Tibial artery (tissue), 4 donors: ENCODE data around the gene ZNF879.

ENCODE experiments used
- DNase-seq, 2 donors: peaks; one replicate each; pipeline ENCODE4 v3.0.0-alpha.2; 2019
- H3K27ac ChIP-seq, 2 donors: fragments of 200-600 bp; sonication (generic) in 1 of 2; 1 replicate in 1 of 2; 2 replicates in 1 of 2; pipeline ENCODE4 v1.5.1; 2018 to 2019; ENCODE audit warnings: mild to moderate bottlenecking in 1 of 2
- H3K27me3 ChIP-seq, 2 donors: fragments of 200-600 bp; sonication (generic) in 1 of 2; one replicate each; pipeline versions ENCODE4 v1.5.1 to v1.6.0; 2016 to 2019
- H3K36me3 ChIP-seq, 3 donors: fragments of 200-600 bp; sonication (generic) in 2 of 3; one replicate each; pipeline ENCODE4 v1.5.1; 2016 to 2019; ENCODE audit warnings: mild to moderate bottlenecking in 2 of 3
- H3K4me1 ChIP-seq, 4 donors: fragments of 200-600 bp; sonication (generic) in 2 of 4; 1 replicate in 3 of 4; 2 replicates in 1 of 4; pipeline ENCODE4 v1.5.1; 2016 to 2019
- H3K4me3 ChIP-seq, 2 donors: fragments of 200-600 bp; sonication (generic) in 1 of 2; 1 replicate in 1 of 2; 2 replicates in 1 of 2; pipeline ENCODE4 v1.5.1; 2018 to 2019; ENCODE audit warnings: mild to moderate bottlenecking in 2 of 2
- H3K9me3 ChIP-seq, 3 donors: fragments of 200-600 bp; sonication (generic) in 1 of 3; one replicate each; pipeline ENCODE4 v1.5.1; 2016 to 2019
- CTCF ChIP-seq, 2 experiments: fragments of 200-600 bp in 1 of 2; fragments of 450-650 bp in 1 of 2; IDR thresholded peaks; one replicate each; pipeline ENCODE4 v1.5.1; 2017 to 2019; ENCODE audit warnings: antibody characterized with exemption in 2 of 2, mild to moderate bottlenecking in 1 of 2, moderate library complexity in 1 of 2
- intact Hi-C: fragments of 100-400 bp; cut with DNase I; formaldehyde crosslinking; loops from one replicate; pipeline ENCODE4 v1.15.0; 2023; ENCODE audit warnings: low total_unique reads

Gene ZNF879

GRCh38 chr5:178992291-178992895 is 31.2 kb upstream of the ZNF879 start:
- no peak overlapping the region for H3K4me3 ChIP-seq
- H3K9me3 ChIP-seq, result peaks cover 5 to 47% (median 40%) of the 10 kb centered on the region in 3 donors
- no peak overlapping the region for H3K27ac ChIP-seq
- H3K27me3 ChIP-seq, result peaks cover 0 to 43% of the 10 kb centered on the region in 2 donors
- intact Hi-C loops, result no loop called here
- peaks cover 0 to 5% (median 0%) of the 10 kb centered on the region in 3 donors for H3K36me3 ChIP-seq
- no peak for DNase-seq
- H3K4me1 ChIP-seq, result peaks cover 0 to 10% (median 0%) of the 10 kb centered on the region in 4 donors
- TF ChIP-seq CTCF (IDR thresholded peaks at IDR 0.05), result no peak

- peaks cover 0 to 10% (median 0%) of the 10 kb centered on the region in 4 donors for H3K4me1 ChIP-seq
- H3K27ac ChIP-seq, result no peak overlapping the region
- no peak for DNase-seq
- peaks cover 4 to 39% (median 33%) of the 10 kb centered on the region in 3 donors for H3K9me3 ChIP-seq
- intact Hi-C loops, result no loop called here
- peaks cover 0 to 43% of the 10 kb centered on the region in 2 donors for H3K27me3 ChIP-seq
- TF ChIP-seq CTCF (IDR thresholded peaks at IDR 0.05), result no peak
- H3K4me3 ChIP-seq, result no peak overlapping the region
- H3K36me3 ChIP-seq, result peaks cover 0 to 5% (median 0%) of the 10 kb centered on the region in 3 donors
These were observed 30.3 kb upstream of the ZNF879 start for GRCh38 chr5:178993236-178993765.

GRCh38 chr5:178993955-178994579 is 29.5 kb upstream of the ZNF879 start:
- Histone ChIP-seq H3K9me3 (peaks cover 2 to 32% (median 25%) of the 10 kb centered on the region in 3 donors), H3K36me3 (peaks cover 0 to 5% (median 0%) of the 10 kb centered on the region in 3 donors), H3K4me1 (peaks cover 0 to 10% (median 0%) of the 10 kb centered on the region in 4 donors), H3K27me3 (peaks cover 0 to 43% of the 10 kb centered on the region in 2 donors), H3K4me3 (no peak overlapping the region), H3K27ac (no peak overlapping the region)
- intact Hi-C loops, result no loop called here
- TF ChIP-seq CTCF (IDR thresholded peaks at IDR 0.05), result no peak
- no peak for DNase-seq

GRCh38 chr5:178994580-178995340 is 28.8 kb upstream of the ZNF879 start, which contains the start of gene GRM6:
Gene GRM6 (minus strand): TSS chr5:178995320. CDS start chr5:178994944, 376 bp downstream.
- H3K27me3 ChIP-seq, result peaks cover 0 to 43% of the 10 kb centered on the region in 2 donors
- intact Hi-C loops, result no loop called here
- peaks cover 0 to 10% (median 0%) of the 10 kb centered on the region in 4 donors for H3K4me1 ChIP-seq
- DNase-seq, result no peak
- H3K36me3 ChIP-seq, result no peaks in the 10 kb centered on the region
- no peak within 1 kb of the TSS for H3K27ac ChIP-seq
- no peak within 1 kb of the TSS for H3K4me3 ChIP-seq
- peaks cover 0 to 25% (median 18%) of the 10 kb centered on the region in 3 donors for H3K9me3 ChIP-seq
- TF ChIP-seq CTCF (IDR thresholded peaks at IDR 0.05), result no peak

GRCh38 chr5:178995341-178995690 is 28.3 kb upstream of the ZNF879 start:
- H3K9me3 ChIP-seq, result peaks cover 0 to 19% (median 14%) of the 10 kb centered on the region in 3 donors
- DNase-seq, result no peak
- H3K4me3 ChIP-seq, result no peak overlapping the region
- intact Hi-C loops, result no loop called here
- peaks cover 0 to 43% of the 10 kb centered on the region in 2 donors for H3K27me3 ChIP-seq
- H3K27ac ChIP-seq, result no peak overlapping the region
- H3K36me3 ChIP-seq, result no peaks in the 10 kb centered on the region
- no peak for TF ChIP-seq CTCF (IDR thresholded peaks at IDR 0.05)
- peaks cover 0 to 10% (median 0%) of the 10 kb centered on the region in 4 donors for H3K4me1 ChIP-seq
